ENCODE measurements around the gene PGAP3. TPM values are rescaled to one million over a fixed set of nuclear protein-coding genes. Genes with fewer than 3 reads are reported as not detected.
A peak's percentile ranks its signal among the peaks of the same experiment; 100 is the strongest.

The PGAP3 gene
- 29.0 and 30.2 TPM in 2 replicates for total RNA-seq (2021)
- long read RNA-seq, transcript PGAP3-202 (7 exons, 3,028 nt), result minor isoform, 6 of 57 reads
- long read RNA-seq, transcript PGAP3-201 (8 exons, 2,737 nt), result major isoform, 30 of 57 reads
- long read RNA-seq, partial matches to known transcripts, result 2 of 57 reads
- long read RNA-seq, other reads (novel, unspliced or antisense), result 14 of 57 reads

DNA sequence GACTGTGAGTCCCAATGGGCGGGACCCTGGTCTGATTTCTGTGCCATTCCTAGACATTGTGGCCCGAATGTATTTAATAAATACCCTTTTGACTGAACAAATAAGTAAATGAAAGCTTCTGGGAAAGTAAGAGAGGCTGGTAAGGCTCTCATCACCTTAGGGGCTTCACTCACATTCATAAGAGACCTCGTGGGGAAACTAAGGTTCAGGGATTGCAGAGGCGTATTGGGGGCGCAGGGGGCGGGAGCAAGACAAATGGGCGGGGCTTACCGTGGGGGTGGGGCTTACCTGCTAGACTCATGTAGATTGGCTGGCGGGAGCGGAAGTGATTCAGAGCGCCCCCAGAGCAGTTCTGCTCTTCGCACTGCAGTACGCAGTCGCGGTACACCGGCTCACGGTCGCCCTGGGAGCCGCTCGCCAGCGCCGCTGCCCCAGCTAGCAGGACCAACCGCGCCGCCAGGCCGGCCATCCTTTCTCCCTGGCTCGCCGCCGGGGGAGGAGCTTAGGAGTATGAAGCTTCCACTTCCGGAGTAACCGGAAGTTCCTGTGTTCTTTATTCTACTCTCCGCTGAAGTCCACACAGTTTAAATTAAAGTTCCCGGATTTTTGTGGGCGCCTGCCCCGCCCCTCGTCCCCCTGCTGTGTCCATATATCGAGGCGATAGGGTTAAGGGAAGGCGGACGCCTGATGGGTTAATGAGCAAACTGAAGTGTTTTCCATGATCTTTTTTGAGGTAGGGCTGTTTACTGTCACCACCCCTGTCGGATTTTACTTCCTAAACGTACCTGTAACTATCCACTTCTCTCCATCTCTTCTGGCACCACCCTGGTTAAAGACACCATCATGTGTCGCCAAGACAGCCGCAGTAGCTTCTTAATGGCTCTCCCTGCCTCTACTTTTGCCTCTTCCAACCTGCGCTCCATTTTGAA is at the start of gene PGAP3:
TSS of gene PGAP3 (minus strand) at position 512 of the 929 bp plus-strand sequence. CDS start at position 469, 43 bp downstream.
- Histone ChIP-seq H3K4ac (ENCODE audit: low read depth, low read length) (no peak within 1 kb of the TSS), H3K9ac (ENCODE audit: extremely low read depth, insufficient read length, low read length) (peak within 1 kb of the TSS; percentile 85), H3K18ac (ENCODE audit: insufficient read length, low read depth, low read length) (peak within 1 kb of the TSS; percentile 99), H4K20me1 (ENCODE audit: control insufficient read depth, insufficient read depth, insufficient read length) (no peaks in the 10 kb centered on the region), H2BK5ac (ENCODE audit: insufficient read length, low read length) (no peak within 1 kb of the TSS), H4K5ac (ENCODE audit: insufficient read length, low read depth, low read length) (peak within 1 kb of the TSS; percentile 27), H3K23me2 (ENCODE audit: insufficient read length, low read depth, low read length, poor library complexity, severe bottlenecking) (peaks cover 9% of the 10 kb centered on the region), H2BK120ac (ENCODE audit: low read depth, low read length, poor library complexity, severe bottlenecking) (peak within 1 kb of the TSS; percentile 71), H2AFZ (ENCODE audit: low read length) (no peak within 1 kb of the TSS), H2AK5ac (ENCODE audit: insufficient read length, low read length) (no peak within 1 kb of the TSS), H3K4me1 (ENCODE audit: insufficient read depth, low read length) (peaks cover 12% of the 10 kb centered on the region), H3K14ac (ENCODE audit: insufficient read depth, low read length) (peak within 1 kb of the TSS; percentile 99), H3K56ac (ENCODE audit: insufficient read length, low read depth, low read length) (peak within 1 kb of the TSS; percentile 12), H3T11ph (ENCODE audit: low read length) (no peak within 1 kb of the TSS), H3K79me1 (ENCODE audit: insufficient read depth, low read depth, low read length, poor library complexity, severe bottlenecking) (no peaks in the 10 kb centered on the region), H4K8ac (replicated peaks; ENCODE audit: insufficient read length, low read depth, low read length) (no peak within 1 kb of the TSS), H2BK15ac (ENCODE audit: low read depth, low read length) (no peak within 1 kb of the TSS), H3K27ac (ENCODE audit: insufficient read length, low read depth, low read length) (peak within 1 kb of the TSS; percentile 74), H3K9me3 (ENCODE audit: control insufficient read depth, low read depth, low read length) (no peaks in the 10 kb centered on the region), H3K23ac (ENCODE audit: insufficient read length, low read depth, low read length) (no peak within 1 kb of the TSS), H4K91ac (ENCODE audit: insufficient read length, low read depth, low read length) (no peak within 1 kb of the TSS), H3K4me2 (ENCODE audit: insufficient read depth, insufficient read length, low read length) (peak within 1 kb of the TSS; percentile 76), H2BK12ac (ENCODE audit: insufficient read length, low read depth, low read length) (no peak within 1 kb of the TSS), H2BK20ac (ENCODE audit: low read depth, low read length, poor library complexity, severe bottlenecking) (no peak within 1 kb of the TSS), H3K79me2 (ENCODE audit: insufficient read depth, low read length) (no peaks in the 10 kb centered on the region), H3K27me3 (ENCODE audit: insufficient read depth, low read length) (no peaks in the 10 kb centered on the region)
- DNase-seq, result peak; percentile 96
- Mint-ChIP-seq H3K36me3 (ENCODE audit: insufficient read depth in 1 of 3, low read depth in 3 of 3) (peaks cover 6 to 26% (median 18%) of the 10 kb centered on the region in 3 experiments), H3K4me3 (peak within 1 kb of the TSS; percentile 85 to 88), H3K27ac (peak within 1 kb of the TSS; percentile 96 to 99 (median 98)), H3K4me1 (peaks cover 37 to 38% of the 10 kb centered on the region in 2 experiments), H3K27me3 (ENCODE audit: low read depth) (no peaks in the 10 kb centered on the region), H3K9me3 (no peaks in the 10 kb centered on the region)
- no peak for TF ChIP-seq CTCF (conservative IDR thresholded peaks at IDR 0.05)
- no CpG with 5 or more reads among the region's 45 CpGs for WGBS (ENCODE audit: extremely low coverage, insufficient read length, low lambda C conversion rate)
